Measurements from ENCODE around the gene TRHDE.
"Not testable (repeated sequence)": the region's sequence is repeated elsewhere in the genome, so short reads cannot be mapped to it uniquely, and the experiment has no call there.

Gene TRHDE

DNA sequence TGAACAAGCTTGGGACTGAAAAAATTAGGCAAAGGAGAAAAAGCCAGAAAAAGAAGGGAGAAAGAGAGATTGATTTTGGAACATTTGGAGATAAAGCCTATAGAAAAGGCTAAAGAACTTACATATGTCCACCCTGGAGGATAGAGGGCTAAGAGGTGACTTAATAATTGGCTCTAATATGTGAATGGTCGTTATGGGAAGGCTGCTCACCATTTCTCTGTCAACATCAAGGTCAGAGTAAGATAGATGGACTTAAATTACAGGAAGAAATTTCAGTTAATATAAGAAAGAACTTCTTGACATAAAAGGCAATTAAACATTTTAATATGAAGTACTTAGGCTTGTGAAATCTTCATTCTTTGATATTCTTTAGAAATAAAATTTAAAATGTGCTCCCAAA lies 238.6 kb downstream of the TRHDE start:
- no peak overlapping the region for H3K4me3 ChIP-seq (ENCODE audit: low read length)
- DNase-seq (ENCODE audit: low read depth): no peak
- TF ChIP-seq, protein P1, sequence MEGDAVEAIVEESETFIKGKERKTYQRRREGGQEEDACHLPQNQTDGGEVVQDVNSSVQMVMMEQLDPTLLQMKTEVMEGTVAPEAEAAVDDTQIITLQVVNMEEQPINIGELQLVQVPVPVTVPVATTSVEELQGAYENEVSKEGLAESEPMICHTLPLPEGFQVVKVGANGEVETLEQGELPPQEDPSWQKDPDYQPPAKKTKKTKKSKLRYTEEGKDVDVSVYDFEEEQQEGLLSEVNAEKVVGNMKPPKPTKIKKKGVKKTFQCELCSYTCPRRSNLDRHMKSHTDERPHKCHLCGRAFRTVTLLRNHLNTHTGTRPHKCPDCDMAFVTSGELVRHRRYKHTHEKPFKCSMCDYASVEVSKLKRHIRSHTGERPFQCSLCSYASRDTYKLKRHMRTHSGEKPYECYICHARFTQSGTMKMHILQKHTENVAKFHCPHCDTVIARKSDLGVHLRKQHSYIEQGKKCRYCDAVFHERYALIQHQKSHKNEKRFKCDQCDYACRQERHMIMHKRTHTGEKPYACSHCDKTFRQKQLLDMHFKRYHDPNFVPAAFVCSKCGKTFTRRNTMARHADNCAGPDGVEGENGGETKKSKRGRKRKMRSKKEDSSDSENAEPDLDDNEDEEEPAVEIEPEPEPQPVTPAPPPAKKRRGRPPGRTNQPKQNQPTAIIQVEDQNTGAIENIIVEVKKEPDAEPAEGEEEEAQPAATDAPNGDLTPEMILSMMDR (conservative IDR thresholded peaks at IDR 0.05; ENCODE audit: low read length): no peak

DNA sequence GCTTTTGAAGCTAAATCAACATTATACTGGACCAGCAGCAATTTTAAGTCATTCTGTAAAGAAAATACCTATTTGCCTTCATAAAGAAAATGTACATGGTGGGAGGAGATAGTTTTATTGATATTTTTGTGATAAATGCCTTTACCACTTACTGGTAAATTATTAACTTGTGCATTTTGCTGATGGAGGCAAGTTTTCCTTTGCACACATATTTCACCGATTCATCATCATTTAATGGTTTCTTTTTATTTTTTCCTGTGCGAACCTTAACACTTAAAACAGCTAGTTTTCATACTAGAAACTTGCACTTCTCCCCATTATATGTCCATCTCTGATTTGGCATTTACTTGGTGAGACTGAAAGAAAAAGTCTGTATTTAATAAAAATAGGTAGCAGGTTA lies 239.3 kb downstream of the TRHDE start:
- no peak for DNase-seq (ENCODE audit: low read depth)
- no peak overlapping the region for H3K4me3 ChIP-seq (ENCODE audit: low read length)
- TF ChIP-seq, protein P1 (conservative IDR thresholded peaks at IDR 0.05; ENCODE audit: low read length): no peak

DNA sequence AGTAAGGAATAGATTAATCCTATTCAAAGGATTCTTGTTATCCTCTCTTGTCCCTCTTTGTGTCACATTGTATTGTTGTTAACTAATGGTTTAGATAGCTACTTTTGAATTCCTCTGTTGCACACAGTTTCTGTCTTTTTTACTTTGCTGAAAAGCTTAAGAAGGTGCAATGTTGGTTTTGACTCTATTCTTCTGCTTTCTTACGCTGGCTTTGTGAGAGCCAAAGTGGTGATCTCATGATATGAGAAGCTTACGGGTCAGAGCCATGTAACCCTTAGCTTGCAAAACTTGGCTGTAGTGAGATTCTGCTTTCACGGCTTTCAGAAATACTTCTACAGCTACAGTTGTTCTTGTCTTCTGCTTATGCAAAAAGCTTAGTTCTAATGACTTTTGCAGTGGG lies 239.7 kb downstream of the TRHDE start:
- DNase-seq (ENCODE audit: low read depth): peak; percentile 42
- H3K4me3 ChIP-seq (ENCODE audit: low read length): no peak overlapping the region
- TF ChIP-seq, protein P1 (conservative IDR thresholded peaks at IDR 0.05; ENCODE audit: low read length): no peak

DNA sequence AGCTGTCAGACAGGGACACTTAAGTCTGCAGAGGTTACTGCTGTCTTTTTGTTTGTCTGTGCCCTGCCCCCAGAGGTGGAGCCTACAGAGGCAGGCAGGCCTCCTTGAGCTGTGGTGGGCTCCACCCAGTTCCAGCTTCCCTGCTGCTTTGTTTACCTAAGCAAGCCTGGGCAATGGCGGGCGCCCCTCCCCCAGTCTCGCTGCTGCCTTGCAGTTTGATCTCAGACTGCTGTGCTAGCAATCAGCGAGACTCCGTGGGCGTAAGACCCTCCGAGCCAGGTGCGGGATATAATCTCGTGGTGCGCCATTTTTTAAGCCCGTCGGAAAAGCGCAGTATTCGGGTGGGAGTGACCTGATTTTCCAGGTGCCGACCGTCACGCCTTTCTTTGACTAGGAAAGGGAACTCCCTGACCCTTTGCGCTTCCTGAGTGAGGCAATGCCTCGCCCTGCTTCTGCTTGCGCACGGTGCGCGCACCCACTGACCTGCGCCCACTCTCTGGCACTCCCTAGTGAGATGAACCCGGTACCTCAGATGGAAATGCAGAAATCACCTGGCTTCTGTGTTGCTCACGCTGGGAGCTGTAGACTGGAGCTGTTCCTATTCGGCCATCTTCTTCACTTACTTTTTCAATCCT lies 248.0 kb downstream of the TRHDE start:
- not testable (repeated sequence) for DNase-seq (ENCODE audit: low read depth); H3K4me3 ChIP-seq (ENCODE audit: low read length)

DNA sequence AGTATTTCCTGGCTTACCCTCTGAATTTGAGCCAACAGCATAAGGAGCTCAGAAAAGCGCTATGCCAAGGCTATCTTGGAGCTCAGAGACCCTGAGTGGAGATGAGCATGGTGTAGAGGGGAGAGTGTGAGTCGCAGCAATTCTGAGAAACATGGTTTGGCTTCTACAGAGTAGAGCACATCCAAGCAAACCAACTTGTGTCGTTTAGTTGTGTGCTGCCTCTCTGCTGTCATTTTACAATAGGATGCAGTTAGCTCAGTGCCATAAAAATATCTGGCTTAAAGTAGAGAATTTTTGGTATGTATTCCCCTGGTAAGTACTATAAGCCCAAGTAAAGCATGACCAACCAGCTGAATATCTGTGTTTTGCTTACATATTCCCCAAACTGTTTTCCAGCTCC lies 249.2 kb downstream of the TRHDE start:
- H3K4me3 ChIP-seq (ENCODE audit: low read length): no peak overlapping the region
- TF ChIP-seq, protein P1 (conservative IDR thresholded peaks at IDR 0.05; ENCODE audit: low read length): no peak
- DNase-seq (ENCODE audit: low read depth): peak; percentile 3

DNA sequence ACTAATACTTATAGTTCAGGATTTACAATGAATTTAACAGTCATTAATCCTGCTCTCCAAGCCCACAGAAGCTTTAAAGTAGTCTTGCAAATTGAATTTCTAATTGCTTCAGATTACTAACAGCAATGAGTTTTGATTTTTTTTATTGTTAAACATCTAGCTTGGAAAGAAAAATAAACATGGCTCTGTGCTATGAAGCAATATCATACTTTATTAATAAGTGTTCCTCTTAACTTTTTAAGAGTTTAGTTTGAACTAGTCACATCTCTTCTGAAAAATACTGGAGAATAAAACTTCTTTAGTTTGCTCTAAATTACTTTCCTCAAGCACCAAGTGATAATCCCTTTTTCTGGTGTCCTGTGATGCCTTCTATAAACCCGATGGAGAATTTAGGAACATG lies 250.2 kb downstream of the TRHDE start:
- H3K4me3 ChIP-seq (ENCODE audit: low read length): no peak overlapping the region
- no peak for DNase-seq (ENCODE audit: low read depth)
- TF ChIP-seq, protein P1 (conservative IDR thresholded peaks at IDR 0.05; ENCODE audit: low read length): no peak

DNA sequence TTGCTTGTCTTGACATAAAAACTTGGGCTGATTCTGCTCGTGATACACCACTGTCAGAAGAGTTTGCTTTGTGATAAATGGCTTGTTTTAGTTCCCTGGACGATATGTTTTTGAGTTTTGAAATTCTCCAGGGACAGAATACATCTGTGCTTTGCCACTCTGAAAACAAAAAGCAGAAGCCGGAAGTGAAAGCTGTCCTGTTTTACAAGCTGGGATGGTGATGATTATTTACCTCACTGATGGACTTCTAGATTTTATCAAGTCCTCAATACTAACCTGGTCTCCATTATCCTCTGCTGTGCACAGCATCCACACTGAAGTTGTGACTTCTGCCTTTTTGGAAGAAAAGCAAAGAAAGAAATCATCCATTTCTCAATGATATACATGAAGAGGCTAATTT lies 251.6 kb downstream of the TRHDE start:
- TF ChIP-seq, protein P1 (conservative IDR thresholded peaks at IDR 0.05; ENCODE audit: low read length): no peak
- no peak for DNase-seq (ENCODE audit: low read depth)
- no peak overlapping the region for H3K4me3 ChIP-seq (ENCODE audit: low read length)
